ENCODE measurements around the gene FREM1.

DNA sequence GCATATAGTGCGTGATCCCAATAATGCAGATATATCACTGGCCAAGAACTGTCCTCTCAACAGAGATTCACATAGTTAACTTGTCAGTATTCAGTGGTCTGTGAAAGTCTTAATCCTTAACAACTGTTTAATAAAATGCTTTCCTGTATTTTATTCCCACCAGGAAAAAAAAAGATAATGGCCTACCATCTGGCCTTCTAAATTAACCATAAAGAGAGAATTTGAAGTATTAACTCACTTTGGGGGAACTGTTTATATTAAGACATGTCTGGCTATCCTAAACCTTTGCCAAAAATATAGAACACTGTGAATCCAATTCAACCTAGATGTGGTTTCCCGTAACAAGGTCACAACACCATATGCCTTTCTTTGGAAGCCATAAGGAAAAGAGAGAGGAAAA, 818 bp upstream of the FREM1 start:
- TF ChIP-seq, protein P1, sequence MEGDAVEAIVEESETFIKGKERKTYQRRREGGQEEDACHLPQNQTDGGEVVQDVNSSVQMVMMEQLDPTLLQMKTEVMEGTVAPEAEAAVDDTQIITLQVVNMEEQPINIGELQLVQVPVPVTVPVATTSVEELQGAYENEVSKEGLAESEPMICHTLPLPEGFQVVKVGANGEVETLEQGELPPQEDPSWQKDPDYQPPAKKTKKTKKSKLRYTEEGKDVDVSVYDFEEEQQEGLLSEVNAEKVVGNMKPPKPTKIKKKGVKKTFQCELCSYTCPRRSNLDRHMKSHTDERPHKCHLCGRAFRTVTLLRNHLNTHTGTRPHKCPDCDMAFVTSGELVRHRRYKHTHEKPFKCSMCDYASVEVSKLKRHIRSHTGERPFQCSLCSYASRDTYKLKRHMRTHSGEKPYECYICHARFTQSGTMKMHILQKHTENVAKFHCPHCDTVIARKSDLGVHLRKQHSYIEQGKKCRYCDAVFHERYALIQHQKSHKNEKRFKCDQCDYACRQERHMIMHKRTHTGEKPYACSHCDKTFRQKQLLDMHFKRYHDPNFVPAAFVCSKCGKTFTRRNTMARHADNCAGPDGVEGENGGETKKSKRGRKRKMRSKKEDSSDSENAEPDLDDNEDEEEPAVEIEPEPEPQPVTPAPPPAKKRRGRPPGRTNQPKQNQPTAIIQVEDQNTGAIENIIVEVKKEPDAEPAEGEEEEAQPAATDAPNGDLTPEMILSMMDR (conservative IDR thresholded peaks at IDR 0.05), result no peak
- no peak for TF ChIP-seq EZH2 (IDR thresholded peaks at IDR 0.05; ENCODE audit: low read depth)
